Fibroblast of skin of left biceps (primary cell): Measurements from ENCODE around the gene ZNF45.
"Not testable (repeated sequence)": the region's sequence is repeated elsewhere in the genome, so short reads cannot be mapped to it uniquely, and the experiment has no call there.

Experiments
- DNase-seq, 2 experiments: peaks; one replicate each; pipeline ENCODE4 v3.0.0-alpha.2; 2013; ENCODE audit warnings: low read depth in 2 of 2

The ZNF45 gene

GRCh38 chr19:43913383-43913782 is 21.7 kb downstream of the ZNF45 start:
- DNase-seq, result no peak

GRCh38 chr19:43910884-43911283 is 24.2 kb downstream of the ZNF45 start:
- DNase-seq, result no peak

GRCh38 chr19:43908659-43909058 is 26.4 kb downstream of the ZNF45 start:
- no peak for DNase-seq

DNA sequence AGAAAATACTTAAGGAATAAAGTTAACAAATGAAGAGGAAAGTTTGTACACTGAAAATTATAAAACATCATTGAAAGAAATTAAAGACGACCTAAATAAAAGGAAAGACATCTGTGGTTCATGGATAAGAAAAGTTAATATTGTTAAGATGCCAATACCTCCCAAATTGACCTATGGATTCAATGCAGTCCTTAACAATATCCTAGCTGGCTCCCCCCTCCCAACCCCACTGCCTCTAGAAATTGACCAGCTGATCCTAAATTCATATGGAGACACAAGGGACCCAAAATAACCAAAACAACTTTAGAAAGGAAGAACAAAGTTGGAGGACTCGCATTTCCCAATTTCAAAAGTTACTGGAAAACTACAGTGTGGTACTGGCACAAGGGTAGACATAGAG is 28.3 kb downstream of the ZNF45 start:
- no peak for DNase-seq

- DNase-seq, result no peak
Observed at GRCh38 chr19:43905897-43906296, 29.2 kb downstream of the ZNF45 start.

GRCh38 chr19:43902399-43902798 is 32.7 kb downstream of the ZNF45 start:
- no peak for DNase-seq

DNA sequence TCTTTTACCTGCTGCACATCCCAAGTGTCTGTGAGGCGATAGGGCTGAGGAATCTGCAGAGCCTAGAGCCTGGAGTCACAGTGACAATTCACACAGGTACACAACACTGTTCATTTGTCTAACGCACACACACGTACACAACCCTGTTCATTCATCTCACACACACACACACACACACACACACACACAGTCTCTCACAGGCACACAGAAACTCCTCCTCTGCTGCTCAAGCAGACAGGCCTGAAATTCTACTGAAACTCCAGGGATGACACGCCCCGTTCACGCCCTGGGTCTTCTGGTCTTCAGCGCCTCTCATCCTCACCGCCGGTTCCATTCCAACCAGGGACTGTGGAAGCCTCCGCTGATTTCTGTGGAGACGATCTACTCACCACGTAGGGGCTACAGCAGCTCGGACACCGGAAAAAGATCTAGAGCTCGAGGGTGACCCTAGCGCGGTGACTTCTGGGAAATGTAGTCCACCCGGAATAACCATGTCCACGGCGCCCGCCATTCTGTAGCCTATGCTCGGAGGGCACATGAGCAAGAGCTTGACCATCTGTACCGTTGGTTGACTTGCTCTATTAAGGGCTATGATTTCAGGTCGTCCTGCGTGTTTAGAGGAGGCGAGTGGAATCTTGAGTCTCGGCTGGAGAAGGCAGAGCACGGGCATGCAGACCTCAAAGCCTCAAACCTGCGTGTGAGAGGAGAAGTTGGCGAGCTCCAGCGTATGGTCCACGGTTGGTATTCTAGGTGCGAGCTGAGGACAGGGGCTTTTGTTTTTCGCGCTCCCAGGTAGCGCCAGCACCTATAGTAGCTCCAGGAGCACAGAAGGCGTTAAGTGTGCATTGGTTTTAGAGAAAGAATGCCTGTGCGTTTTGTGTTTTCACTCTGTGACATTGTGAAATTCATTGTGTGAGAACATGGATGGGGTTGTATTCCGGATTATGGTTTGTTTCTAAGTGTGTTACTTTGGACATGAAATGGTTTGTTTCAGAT is 33.4 kb downstream of the ZNF45 start:
- peak; percentile 59 to 62 for DNase-seq

GRCh38 chr19:43895727-43896308 is 39.3 kb downstream of the ZNF45 start:
- DNase-seq, result no peak

DNA sequence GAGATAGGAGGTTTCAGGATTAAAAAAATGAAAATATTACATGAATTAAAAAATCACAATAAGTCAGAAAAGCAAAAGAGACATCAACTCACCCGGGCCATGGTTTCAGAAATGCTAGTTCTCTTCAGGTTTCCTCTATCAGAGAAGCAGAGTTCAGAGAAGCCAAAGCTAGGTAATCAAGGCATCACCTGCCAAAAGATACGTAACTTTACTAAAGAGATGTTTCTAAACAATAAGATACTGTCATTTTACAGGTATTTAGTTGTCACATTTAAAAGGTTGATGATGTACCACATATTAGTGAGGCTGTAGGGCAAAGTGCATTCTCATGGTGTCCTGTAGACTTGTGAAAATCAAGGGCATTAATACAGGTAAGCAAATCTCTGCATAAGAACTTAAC is 51.2 kb downstream of the ZNF45 start, which contains the start of gene ZNF404:
Gene ZNF404, minus strand, starts transcription at position 101 of the 400 bp plus-strand sequence.
- DNase-seq, result no peak

GRCh38 chr19:43880483-43880882 is 54.6 kb downstream of the ZNF45 start:
- DNase-seq, result no peak

GRCh38 chr19:43872547-43873336 is 62.3 kb downstream of the ZNF45 start:
- DNase-seq, result no peak

- DNase-seq, result not testable (repeated sequence)
Observed at GRCh38 chr19:43866923-43867322, 68.2 kb downstream of the ZNF45 start.
